PC-9 (cell line): ENCODE results near the gene GOT1.

Source experiments
- EZH2 ChIP-seq: fragments of 200-600 bp; sonication (generic); IDR thresholded peaks from 2 replicates; pipeline ENCODE4 v1.8.0; 2017; ENCODE audit warnings: antibody characterized with exemption, low read depth
- TF ChIP-seq, protein P1 (sequence below): fragments of 200-600 bp; sonication (generic); conservative IDR thresholded peaks from 2 replicates; pipeline ENCODE4 v1.6.1; 2017; ENCODE audit warnings: mixed run types, antibody characterized with exemption, mild to moderate bottlenecking, moderate library complexity

- TF ChIP-seq, protein P1, sequence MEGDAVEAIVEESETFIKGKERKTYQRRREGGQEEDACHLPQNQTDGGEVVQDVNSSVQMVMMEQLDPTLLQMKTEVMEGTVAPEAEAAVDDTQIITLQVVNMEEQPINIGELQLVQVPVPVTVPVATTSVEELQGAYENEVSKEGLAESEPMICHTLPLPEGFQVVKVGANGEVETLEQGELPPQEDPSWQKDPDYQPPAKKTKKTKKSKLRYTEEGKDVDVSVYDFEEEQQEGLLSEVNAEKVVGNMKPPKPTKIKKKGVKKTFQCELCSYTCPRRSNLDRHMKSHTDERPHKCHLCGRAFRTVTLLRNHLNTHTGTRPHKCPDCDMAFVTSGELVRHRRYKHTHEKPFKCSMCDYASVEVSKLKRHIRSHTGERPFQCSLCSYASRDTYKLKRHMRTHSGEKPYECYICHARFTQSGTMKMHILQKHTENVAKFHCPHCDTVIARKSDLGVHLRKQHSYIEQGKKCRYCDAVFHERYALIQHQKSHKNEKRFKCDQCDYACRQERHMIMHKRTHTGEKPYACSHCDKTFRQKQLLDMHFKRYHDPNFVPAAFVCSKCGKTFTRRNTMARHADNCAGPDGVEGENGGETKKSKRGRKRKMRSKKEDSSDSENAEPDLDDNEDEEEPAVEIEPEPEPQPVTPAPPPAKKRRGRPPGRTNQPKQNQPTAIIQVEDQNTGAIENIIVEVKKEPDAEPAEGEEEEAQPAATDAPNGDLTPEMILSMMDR = no peak
- no peak for TF ChIP-seq EZH2
These were observed 851 bp upstream of the GOT1 start for GRCh38 chr10:99431190-99431760.
